Choroid plexus epithelial cell (primary cell): ENCODE data around the gene AKAP5.

Experiments used
- DNase-seq: peaks from one replicate; pipeline ENCODE4 v3.0.0-alpha.2; 2010; ENCODE audit warnings: low read depth
- H3K4me3 ChIP-seq: 2 replicates; pipeline ENCODE4 v1.5.1; 2011; ENCODE audit warnings: low read depth, mild to moderate bottlenecking, control low read depth, low read length, moderate library complexity
- CTCF ChIP-seq: conservative IDR thresholded peaks from 2 replicates; pipeline ENCODE4 v1.5.1; 2011; ENCODE audit warnings: low read depth, mild to moderate bottlenecking, control low read depth, inconsistent platforms, low read length, moderate library complexity

AKAP5 gene

GRCh38 chr14:64488590-64489099 lies 23.3 kb downstream of the AKAP5 start:
- DNase-seq, result no peak
- no peak overlapping the region for H3K4me3 ChIP-seq
- TF ChIP-seq CTCF, result no peak

- DNase-seq, result no peak
- TF ChIP-seq CTCF, result no peak
- no peak overlapping the region for H3K4me3 ChIP-seq
These were observed 26.3 kb downstream of the AKAP5 start for GRCh38 chr14:64491637-64492036.

- H3K4me3 ChIP-seq, result no peak overlapping the region
- TF ChIP-seq CTCF, result no peak
- no peak for DNase-seq
These were observed 28.2 kb downstream of the AKAP5 start for GRCh38 chr14:64493455-64493854.

- H3K4me3 ChIP-seq, result no peak overlapping the region
- no peak for TF ChIP-seq CTCF
- no peak for DNase-seq
These were observed 30.0 kb downstream of the AKAP5 start for GRCh38 chr14:64495252-64495651.

GRCh38 chr14:64496764-64497163 lies 31.5 kb downstream of the AKAP5 start:
- no peak for DNase-seq
- H3K4me3 ChIP-seq, result no peak overlapping the region
- TF ChIP-seq CTCF, result no peak

GRCh38 chr14:64500088-64500487 lies 34.8 kb downstream of the AKAP5 start:
- peak; percentile 33 for DNase-seq
- TF ChIP-seq CTCF, result no peak
- no peak overlapping the region for H3K4me3 ChIP-seq

- TF ChIP-seq CTCF, result peak; percentile 31
- peak; percentile 79 for DNase-seq
- H3K4me3 ChIP-seq, result peak overlapping the region; percentile 23
These were observed 36.3 kb downstream of the AKAP5 start for GRCh38 chr14:64501411-64502171.
